G401.6 (cell line): ENCODE measurements around the gene OR2G2.

Experiments used
- FAIRE-seq: peaks from 2 replicates; lab custom pipeline; 2012; peaks lifted over from hg19 to GRCh38; lab: Jason Lieb, UNC

OR2G2 gene

GRCh38 chr1:247588060-247588459, at the start of gene OR2G2:
TSS of gene OR2G2 (plus strand) at chr1:247588360. CDS start at chr1:247588360, 0 bp downstream.
- FAIRE-seq: no peak

- FAIRE-seq: no peak
Measured at GRCh38 chr1:247538561-247538960, 49.6 kb upstream of the OR2G2 start.

- FAIRE-seq: no peak
Measured at GRCh38 chr1:247539215-247539614, 48.9 kb upstream of the OR2G2 start.

DNA sequence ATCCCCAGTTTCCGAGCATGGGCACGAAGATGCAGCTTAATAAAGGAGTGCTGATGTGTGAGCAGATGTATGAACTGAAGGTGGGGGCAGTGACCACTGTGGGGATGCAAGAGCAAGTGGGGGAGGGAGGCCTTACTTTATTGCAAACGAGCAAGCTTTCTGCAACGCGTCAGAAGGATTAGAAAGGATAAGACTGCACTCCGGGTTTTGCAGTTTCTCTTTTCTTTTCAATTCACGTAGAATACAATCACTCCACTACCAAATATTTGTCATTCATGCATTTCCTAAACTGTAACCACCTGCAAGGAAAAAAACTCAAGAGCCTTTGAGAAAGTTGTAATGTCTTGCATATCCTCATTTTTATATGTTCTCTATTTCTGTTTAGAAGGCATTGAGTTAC, 47.6 kb upstream of the OR2G2 start:
- no peak for FAIRE-seq

GRCh38 chr1:247542811-247543210, 45.3 kb upstream of the OR2G2 start:
- no peak for FAIRE-seq

DNA sequence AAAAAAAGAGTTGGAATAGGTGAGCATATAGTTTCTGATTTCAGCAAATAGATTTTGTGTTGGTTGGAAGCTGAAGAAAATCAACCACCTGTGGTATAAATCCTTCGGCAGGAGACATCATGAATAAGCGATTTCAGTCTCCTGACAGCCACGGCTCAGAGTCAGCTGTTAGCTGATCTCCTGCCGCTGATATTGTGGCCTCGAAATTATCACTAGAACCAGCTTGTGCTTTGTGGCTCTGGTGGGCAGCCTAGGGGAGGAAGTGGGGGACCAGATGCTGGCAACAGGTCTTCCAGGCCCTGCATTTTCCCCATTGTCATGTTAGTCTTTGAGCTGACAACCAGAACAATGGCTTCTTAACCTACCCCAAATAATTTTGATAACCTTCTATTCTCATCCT, 40.1 kb upstream of the OR2G2 start:
- FAIRE-seq: no peak

DNA sequence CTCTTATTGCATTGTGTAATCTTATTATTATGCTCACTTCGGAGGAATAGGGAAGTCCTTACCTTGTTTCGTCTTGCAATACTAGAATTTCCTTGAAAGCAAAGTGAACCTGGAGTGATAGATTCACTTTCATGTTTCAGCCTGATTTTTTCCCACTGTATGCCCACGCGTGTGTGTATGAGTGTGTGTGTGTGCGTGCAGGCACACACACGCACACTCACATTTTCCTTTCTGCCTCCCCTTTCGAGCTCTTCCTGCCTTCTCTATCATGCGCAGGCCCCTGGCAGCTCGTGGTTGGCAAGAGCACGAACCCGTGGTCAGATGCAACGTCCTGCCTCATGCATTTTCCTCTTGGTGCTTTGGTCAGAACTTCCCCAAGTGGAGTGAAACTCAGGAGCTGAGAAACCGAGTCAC, 39.4 kb upstream of the OR2G2 start, which contains the start of gene GCSAML:
Gene GCSAML (plus strand): TSS at position 366 of the 414 bp plus-strand sequence. CDS start 58 bp downstream, outside the sequence.
- FAIRE-seq: no peak

DNA sequence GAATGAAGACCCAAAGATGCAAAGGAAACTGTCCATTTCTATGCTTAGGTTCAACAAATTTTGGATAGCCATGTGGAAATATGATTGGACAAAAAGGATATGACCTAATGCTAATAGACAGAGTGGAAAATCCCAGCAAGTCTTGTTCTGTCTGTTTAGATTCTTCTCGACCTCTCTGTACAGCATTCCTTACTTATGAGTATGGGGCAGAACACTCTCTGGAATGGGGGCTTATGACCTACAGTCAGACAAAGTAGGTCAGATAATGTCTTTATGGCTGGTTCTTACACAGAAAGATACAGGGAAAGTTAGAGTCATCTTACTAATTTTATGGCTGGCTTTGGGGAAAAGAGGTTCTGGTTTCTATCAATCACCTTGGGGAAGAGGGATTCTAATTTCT, 36.4 kb upstream of the OR2G2 start:
- FAIRE-seq: no peak

DNA sequence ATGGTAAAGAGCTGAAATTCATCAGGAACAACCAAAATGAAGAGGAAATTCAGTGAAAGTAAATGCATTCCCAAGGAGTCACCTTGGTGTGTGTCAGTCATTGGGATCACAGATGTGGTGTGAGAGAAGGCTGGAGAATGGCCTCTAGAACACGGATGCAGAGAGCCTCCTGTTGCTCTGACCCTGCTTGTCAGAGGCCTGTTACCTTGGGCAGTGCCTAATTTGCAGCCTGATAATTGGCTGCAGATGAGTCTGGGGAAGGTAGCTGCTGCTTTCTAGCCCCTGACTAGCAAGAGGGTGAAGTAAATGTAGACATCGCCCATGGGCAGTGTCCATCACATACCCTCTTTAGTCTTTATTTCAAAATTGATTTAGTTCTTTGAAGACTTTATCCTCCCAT, 35.9 kb upstream of the OR2G2 start:
- no peak for FAIRE-seq

- no peak for FAIRE-seq
Measured at GRCh38 chr1:247557926-247558674, 30.1 kb upstream of the OR2G2 start.

DNA sequence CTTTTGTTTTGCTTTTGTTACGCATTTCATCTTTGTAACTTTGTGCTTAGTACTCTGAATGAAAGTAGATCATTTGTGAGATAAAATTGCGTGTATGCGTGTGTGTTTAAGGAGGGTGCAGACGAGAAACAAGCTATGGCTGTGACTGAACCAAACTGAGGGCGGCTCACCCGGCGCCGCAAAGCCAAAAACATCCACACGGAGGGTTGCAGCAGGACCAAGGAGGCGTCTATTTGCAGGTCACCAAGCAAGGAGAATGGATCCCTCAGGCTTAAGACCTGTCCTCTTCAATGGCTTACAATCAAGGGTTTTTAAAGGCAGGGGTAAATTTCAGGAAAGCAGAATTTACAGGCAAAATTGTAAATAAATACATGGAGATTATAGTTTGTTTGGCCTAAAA, 26.4 kb upstream of the OR2G2 start:
- no peak for FAIRE-seq

DNA sequence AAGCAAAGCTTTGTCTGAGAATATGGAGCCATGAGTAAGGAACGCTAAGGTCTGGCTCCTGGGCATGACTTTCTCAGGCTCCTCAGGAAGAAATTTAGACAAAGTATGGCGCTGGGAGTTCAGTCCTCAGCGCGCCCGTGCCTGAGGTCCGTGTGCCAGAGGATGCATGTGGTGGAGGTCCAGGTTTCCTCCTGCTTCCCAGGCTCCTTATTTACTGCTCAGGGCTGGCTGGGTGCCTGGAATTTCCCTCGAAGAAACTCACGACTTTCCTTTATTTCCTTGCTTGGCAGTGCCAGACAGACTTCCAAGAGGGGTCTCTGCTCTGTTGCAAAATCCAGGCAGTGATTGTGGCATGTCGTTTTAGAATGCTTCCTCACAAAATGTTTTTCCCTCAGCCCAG, 26.0 kb upstream of the OR2G2 start:
- no peak for FAIRE-seq

GRCh38 chr1:247574236-247574635, 13.9 kb upstream of the OR2G2 start:
- no peak for FAIRE-seq

GRCh38 chr1:247574664-247575063, 13.5 kb upstream of the OR2G2 start:
- no peak for FAIRE-seq

DNA sequence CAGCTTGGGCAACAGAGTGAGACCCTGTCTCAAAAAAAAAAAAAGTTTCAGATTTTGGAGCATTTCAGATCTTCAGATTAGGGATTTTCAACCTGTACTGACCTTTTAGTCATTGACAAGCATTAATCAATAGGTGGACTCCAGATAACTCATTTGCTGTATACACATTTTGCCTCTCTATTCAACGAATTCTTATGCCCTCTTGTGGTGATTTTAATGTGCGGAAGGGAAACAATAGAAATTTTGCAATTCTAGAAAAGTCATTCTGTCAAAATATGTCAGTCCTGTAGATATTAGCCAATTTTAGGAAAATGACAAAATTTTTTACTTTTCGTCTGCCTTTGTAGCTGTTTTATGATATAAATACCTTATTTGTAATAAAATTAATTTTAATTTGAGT, 11.6 kb upstream of the OR2G2 start:
- no peak for FAIRE-seq

- FAIRE-seq: no peak
Measured at GRCh38 chr1:247578946-247579460, 9.2 kb upstream of the OR2G2 start.

GRCh38 chr1:247605286-247605685, 17.1 kb downstream of the OR2G2 start, which contains the start of gene OR2G3:
TSS of gene OR2G3 (plus strand) at chr1:247605586. CDS start at chr1:247605586, 0 bp downstream.
- FAIRE-seq: no peak

- no peak for FAIRE-seq
Measured at GRCh38 chr1:247613405-247613804, 25.2 kb downstream of the OR2G2 start.

DNA sequence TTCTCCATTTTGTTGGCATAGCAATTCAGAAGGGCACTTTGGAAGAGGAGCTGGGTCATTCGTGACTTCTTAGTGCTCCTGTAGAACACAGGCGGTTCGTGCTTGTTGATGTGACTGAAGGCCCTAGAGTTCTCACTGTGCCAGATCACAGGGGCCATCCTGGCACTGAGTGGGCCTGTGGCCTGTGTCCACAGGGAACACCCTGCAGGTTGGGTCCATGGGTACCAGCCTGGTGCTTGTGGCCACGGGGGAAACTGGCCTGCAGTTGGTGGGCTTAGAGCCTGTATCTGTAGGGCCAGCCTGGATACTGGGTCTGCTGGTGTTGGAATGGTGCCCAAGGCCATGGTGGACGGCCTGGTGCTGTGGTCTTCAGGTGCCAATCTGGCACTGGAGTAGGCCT, 26.5 kb downstream of the OR2G2 start:
- FAIRE-seq: no peak

GRCh38 chr1:247627951-247628350, 39.8 kb downstream of the OR2G2 start:
- FAIRE-seq: no peak

DNA sequence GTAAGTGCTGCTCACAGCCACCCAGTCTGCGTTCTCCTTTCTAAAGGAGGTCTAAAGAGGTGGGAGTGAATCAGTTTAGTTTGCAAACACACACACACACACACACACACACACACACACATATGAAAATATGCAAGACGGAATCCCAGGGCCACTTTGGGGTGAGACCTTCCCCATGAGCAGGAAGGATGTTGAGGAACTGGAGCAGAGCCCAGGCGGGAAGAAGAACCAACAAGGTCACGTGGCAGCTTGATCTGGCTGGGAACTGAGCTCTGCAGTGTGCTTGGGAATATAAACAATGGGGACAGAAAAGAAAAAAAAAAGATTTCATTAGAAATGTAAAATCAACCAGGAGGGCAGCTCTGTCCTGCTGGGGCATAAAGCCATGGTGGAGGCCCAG, 49.9 kb downstream of the OR2G2 start:
- FAIRE-seq: no peak

DNA sequence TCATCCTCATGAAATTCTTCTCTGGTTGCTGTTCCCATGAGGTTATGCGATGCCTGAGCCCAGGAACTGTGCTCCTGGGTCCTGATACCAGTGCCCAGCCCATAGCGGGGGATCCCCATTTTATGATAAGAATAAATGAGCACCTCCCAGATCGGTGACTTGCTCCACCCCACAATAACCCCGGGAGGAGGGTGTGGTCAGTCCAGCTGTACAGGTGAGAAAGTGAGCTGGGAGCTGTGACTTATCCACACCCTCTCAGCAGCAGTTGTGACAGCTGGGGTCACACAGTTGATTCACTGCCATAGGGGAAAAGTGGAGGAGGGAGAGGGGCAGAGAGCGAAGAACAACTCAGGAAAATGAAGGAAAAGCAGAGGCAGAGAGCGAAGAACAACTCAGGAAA, 50.6 kb downstream of the OR2G2 start:
- no peak for FAIRE-seq
